NB4 (cell line): ENCODE data around the gene NFS1.

Source experiments
- CTCF ChIP-seq: IDR thresholded peaks from one replicate; pipeline ENCODE4 v1.5.1; 2012; ENCODE audit warnings: low read depth, low read length
- MAX ChIP-seq: IDR thresholded peaks from 2 replicates; pipeline ENCODE4 v1.6.1; 2011; ENCODE audit warnings: low read depth, low read length
- MYC ChIP-seq: IDR thresholded peaks from 2 replicates; pipeline ENCODE4 v1.6.1; 2011; ENCODE audit warnings: low read depth, low read length
- POLR2A ChIP-seq: IDR thresholded peaks from 2 replicates; pipeline ENCODE4 v1.6.1; 2011; ENCODE audit warnings: mild to moderate bottlenecking; ENCODE audit not compliant: insufficient read length; ENCODE audit errors: extremely low read depth

GRCh38 chr20:35661908-35662307 lies 37.2 kb downstream of the NFS1 start:
- TF ChIP-seq CTCF (no peak), POLR2A (no peak), MYC (no peak), MAX (no peak)
